RWPE2 (cell line): ENCODE data around the gene TRPV4.
A peak's percentile ranks its signal among the peaks of the same experiment; 100 is the strongest.

Source experiments
- ATAC-seq: fragments of 200-7000 bp; cut with Tn5 transposase; 3 replicates; pipeline ENCODE4 v1.9.1; 2021; ENCODE audit warnings: low read depth
- DNase-seq: peaks from one replicate; pipeline ENCODE4 v3.0.0-alpha.2; 2020; ENCODE audit warnings: low spot score
- H3K27ac ChIP-seq: fragments of 450-650 bp; 2 replicates; pipeline ENCODE4 v1.5.1; 2017; ENCODE audit warnings: mild to moderate bottlenecking; ENCODE audit not compliant: poor library complexity, severe bottlenecking
- H3K27me3 ChIP-seq: fragments of 250-450 bp; sonication (Bioruptor Pico); 2 replicates; pipeline ENCODE4 v1.5.1; 2021; ENCODE audit warnings: mild to moderate bottlenecking, moderate library complexity; ENCODE audit not compliant: insufficient read depth, poor library complexity, severe bottlenecking
- H3K36me3 ChIP-seq: fragments of 250-450 bp; sonication (Bioruptor Pico); 2 replicates; pipeline ENCODE4 v1.5.1; 2020; ENCODE audit warnings: low read depth, mild to moderate bottlenecking, moderate library complexity
- H3K4me1 ChIP-seq: fragments of 250-450 bp; sonication (Bioruptor Pico); 2 replicates; pipeline ENCODE4 v1.5.1; 2021; ENCODE audit warnings: mild to moderate bottlenecking, moderate library complexity; ENCODE audit not compliant: insufficient read depth, poor library complexity, severe bottlenecking
- H3K4me3 ChIP-seq: fragments of 250-450 bp; sonication (Bioruptor Pico); 2 replicates; pipeline ENCODE4 v1.5.1; 2021; ENCODE audit warnings: mild to moderate bottlenecking, moderate library complexity; ENCODE audit not compliant: severe bottlenecking
- H3K9me3 ChIP-seq: fragments of 250-450 bp; sonication (Bioruptor Pico); 2 replicates; pipeline ENCODE4 v1.5.1; 2021; ENCODE audit warnings: mild to moderate bottlenecking, moderate library complexity; ENCODE audit not compliant: severe bottlenecking
- TF ChIP-seq, protein P1 (sequence below): fragments of 450-650 bp; IDR thresholded peaks from one replicate; pipeline ENCODE4 v1.5.1; 2017; ENCODE audit warnings: mild to moderate bottlenecking, moderate library complexity; ENCODE audit not compliant: poor library complexity, severe bottlenecking

TRPV4 gene

DNA sequence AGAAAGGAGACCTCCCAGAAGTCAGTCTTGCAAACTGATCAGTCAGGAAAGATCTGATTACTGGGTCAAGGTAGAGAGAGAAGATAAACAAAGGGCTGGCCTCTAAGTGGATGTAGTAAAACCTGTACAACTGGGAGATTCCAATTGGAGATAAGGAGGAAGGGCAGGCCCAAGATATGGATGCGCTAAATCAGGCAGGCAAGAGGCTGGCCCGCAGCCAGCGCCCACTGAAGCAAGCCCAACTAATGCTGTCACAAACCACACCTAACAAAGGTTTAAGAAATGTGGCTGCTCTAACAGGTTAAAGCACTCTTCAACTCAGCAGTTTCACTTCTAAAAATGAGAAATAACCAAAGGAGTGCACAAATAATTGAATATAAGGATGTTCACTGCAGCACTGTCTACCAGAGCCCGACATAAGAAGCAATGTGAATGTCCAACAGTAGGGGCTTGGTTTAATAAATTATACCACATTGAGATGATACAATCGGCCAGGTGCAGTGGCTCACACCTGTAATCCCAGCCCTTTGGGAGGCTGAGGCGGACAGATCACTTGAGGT, 42.5 kb upstream of the TRPV4 start:
- TF ChIP-seq, protein P1, sequence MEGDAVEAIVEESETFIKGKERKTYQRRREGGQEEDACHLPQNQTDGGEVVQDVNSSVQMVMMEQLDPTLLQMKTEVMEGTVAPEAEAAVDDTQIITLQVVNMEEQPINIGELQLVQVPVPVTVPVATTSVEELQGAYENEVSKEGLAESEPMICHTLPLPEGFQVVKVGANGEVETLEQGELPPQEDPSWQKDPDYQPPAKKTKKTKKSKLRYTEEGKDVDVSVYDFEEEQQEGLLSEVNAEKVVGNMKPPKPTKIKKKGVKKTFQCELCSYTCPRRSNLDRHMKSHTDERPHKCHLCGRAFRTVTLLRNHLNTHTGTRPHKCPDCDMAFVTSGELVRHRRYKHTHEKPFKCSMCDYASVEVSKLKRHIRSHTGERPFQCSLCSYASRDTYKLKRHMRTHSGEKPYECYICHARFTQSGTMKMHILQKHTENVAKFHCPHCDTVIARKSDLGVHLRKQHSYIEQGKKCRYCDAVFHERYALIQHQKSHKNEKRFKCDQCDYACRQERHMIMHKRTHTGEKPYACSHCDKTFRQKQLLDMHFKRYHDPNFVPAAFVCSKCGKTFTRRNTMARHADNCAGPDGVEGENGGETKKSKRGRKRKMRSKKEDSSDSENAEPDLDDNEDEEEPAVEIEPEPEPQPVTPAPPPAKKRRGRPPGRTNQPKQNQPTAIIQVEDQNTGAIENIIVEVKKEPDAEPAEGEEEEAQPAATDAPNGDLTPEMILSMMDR: no peak

DNA sequence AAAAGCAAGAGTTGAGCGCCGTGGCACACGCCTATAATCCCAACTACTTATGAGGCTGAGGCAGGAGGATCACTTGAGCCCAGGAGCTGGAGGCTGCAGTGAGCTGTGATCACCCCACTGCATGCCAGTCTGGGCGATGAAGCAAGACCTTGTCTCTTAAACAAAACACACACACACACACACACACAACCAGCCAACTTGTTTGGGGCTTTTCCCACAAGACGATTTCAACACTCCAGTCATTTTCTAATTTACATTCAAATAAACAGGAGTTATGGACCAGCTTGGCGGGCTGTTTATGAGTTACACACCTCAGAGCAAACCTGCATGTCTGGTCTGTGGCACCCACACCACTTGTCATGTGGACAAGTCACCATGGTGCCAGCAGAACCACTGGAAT, 40.5 kb upstream of the TRPV4 start:
- Histone ChIP-seq H3K4me1 (peaks cover 22% of the 10 kb centered on the region), H3K27me3 (no peaks in the 10 kb centered on the region), H3K9me3 (no peaks in the 10 kb centered on the region), H3K4me3 (no peak overlapping the region), H3K27ac (no peak overlapping the region), H3K36me3 (no peaks in the 10 kb centered on the region)
- ATAC-seq: no peak
- no peak for DNase-seq
- TF ChIP-seq, protein P1: no peak

More for the DNA sequence above, 42.5 kb upstream of the TRPV4 start:
- H3K36me3 ChIP-seq: no peaks in the 10 kb centered on the region
- DNase-seq (no peak), ATAC-seq (peak; percentile 17; the same call in 2 of the 3 replicates)
- H3K4me1 ChIP-seq: peaks cover 22% of the 10 kb centered on the region
- H3K9me3 ChIP-seq: no peaks in the 10 kb centered on the region
- H3K27me3 ChIP-seq: no peaks in the 10 kb centered on the region
- peak overlapping the region; percentile 8 for H3K27ac ChIP-seq
- H3K4me3 ChIP-seq: no peak overlapping the region

DNA sequence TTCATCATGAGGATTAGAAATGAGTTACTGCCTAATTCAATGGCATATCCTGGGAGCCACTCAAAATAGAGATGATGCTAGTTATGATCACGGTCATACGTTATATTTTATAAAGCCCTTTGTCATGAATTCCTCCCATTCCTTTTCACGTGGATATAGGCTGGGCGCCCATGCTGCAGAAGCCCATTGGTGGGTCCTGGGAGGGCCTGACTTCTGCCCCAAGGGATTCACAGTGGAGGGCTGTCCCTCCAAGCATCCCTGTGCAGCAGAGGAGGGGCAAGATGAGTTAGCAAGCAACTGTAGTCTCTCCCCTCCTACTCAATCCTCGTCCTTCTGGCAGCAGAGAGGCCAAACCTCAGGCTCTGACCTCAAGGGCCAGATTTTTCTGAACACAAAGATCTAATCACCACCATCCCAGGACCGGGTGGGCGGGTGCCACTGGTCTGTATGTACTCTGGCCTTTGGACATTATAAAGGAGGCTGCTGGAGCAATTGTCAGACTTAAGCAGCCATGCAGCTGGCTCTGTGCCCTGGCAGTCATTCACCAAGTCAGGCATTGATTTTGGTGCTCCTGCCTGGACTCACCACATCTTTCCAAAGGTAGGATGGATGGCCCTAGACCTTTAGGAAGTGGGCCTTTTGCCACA, 38.6 kb upstream of the TRPV4 start:
- Histone ChIP-seq H3K4me3 (no peak overlapping the region), H3K4me1 (peaks cover 28% of the 10 kb centered on the region), H3K9me3 (no peaks in the 10 kb centered on the region), H3K36me3 (no peaks in the 10 kb centered on the region), H3K27me3 (no peaks in the 10 kb centered on the region), H3K27ac (no peak overlapping the region)
- TF ChIP-seq, protein P1: no peak
- ATAC-seq (no peak), DNase-seq (no peak)

DNA sequence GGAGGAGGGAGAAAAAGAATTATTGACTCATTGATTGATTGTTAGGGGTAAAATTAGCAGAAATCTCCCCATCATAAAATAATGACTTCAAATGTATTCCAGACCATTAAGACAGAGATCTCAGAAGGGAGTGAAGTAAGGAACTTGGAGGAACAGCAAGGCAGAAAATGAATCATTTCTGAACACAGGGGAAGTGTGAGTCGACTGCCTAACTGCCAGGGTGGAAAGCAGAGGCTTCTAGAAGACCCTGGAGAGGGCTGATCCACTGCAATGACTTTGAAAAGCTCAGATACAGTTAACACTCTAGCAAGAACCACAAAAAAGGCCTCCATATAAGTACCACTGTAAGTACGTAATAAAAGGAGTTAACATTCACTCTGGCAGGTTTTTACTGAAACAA, 37.5 kb upstream of the TRPV4 start:
- TF ChIP-seq, protein P1: no peak
- no peaks in the 10 kb centered on the region for H3K36me3 ChIP-seq
- no peak overlapping the region for H3K27ac ChIP-seq
- H3K27me3 ChIP-seq: no peaks in the 10 kb centered on the region
- no peaks in the 10 kb centered on the region for H3K9me3 ChIP-seq
- ATAC-seq: no peak
- H3K4me1 ChIP-seq: peaks cover 23% of the 10 kb centered on the region
- H3K4me3 ChIP-seq: no peak overlapping the region
- DNase-seq: no peak
